Tibial nerve (tissue), 3 donors: ENCODE results near the gene HABP2.

Source experiments
- CTCF ChIP-seq, 5 experiments: fragments of 200-600 bp in 3 of 5; fragments of 450-650 bp in 2 of 5; sonication (generic) in 3 of 5; IDR thresholded peaks; one replicate each; pipeline ENCODE4 v1.5.1; 2016 to 2019; ENCODE audit warnings: antibody characterized with exemption in 5 of 5, mild to moderate bottlenecking in 3 of 5, moderate library complexity in 2 of 5
- POLR2A ChIP-seq, 2 donors: fragments of 450-650 bp; IDR thresholded peaks; one replicate each; pipeline ENCODE4 v1.6.1; 2017; ENCODE audit warnings: antibody characterized with exemption in 2 of 2, mild to moderate bottlenecking in 2 of 2, moderate library complexity in 2 of 2

- no peak for TF ChIP-seq CTCF (IDR thresholded peaks at IDR 0.05)
- no peak for TF ChIP-seq POLR2A (IDR thresholded peaks at IDR 0.05)
Measured at GRCh38 chr10:113566888-113567287, 14.0 kb downstream of the HABP2 start.
